Measurements from ENCODE around the gene ADA. TPM values are rescaled to one million over a fixed set of nuclear protein-coding genes. Genes with fewer than 3 reads are reported as not detected.
A peak's percentile ranks its signal among the peaks of the same experiment; 100 is the strongest.
"Not testable (repeated sequence)": the region's sequence is repeated elsewhere in the genome, so short reads cannot be mapped to it uniquely, and the experiment has no call there.

ADA gene
- total RNA-seq: 14.5 and 19.9 TPM in 2 replicates

GRCh38 chr20:44651684-44652423, at the start of gene ADA:
TSS of gene ADA (minus strand) at chr20:44651699. CDS start at chr20:44651607, 92 bp downstream.
- H3K4me3 ChIP-seq (ENCODE audit: low read depth, low read length): peak within 1 kb of the TSS; percentile 82
- peak; percentile 30 for DNase-seq (ENCODE audit: low read depth)
- TF ChIP-seq CTCF (conservative IDR thresholded peaks at IDR 0.05; ENCODE audit: low read depth, low read length): no peak

GRCh38 chr20:44700306-44700705, 48.8 kb upstream of the ADA start:
- no peak overlapping the region for H3K4me3 ChIP-seq (ENCODE audit: low read depth, low read length)
- no peak for TF ChIP-seq CTCF (conservative IDR thresholded peaks at IDR 0.05; ENCODE audit: low read depth, low read length)
- DNase-seq (ENCODE audit: low read depth): no peak

GRCh38 chr20:44698351-44698750, 46.9 kb upstream of the ADA start:
- no peak for DNase-seq (ENCODE audit: low read depth)
- TF ChIP-seq CTCF (conservative IDR thresholded peaks at IDR 0.05; ENCODE audit: low read depth, low read length): no peak
- H3K4me3 ChIP-seq (ENCODE audit: low read depth, low read length): no peak overlapping the region

- H3K4me3 ChIP-seq (ENCODE audit: low read depth, low read length); DNase-seq (ENCODE audit: low read depth): not testable (repeated sequence)
Observed at GRCh38 chr20:44697041-44697440, 45.5 kb upstream of the ADA start.

GRCh38 chr20:44696315-44696714, 44.8 kb upstream of the ADA start:
- no peak overlapping the region for H3K4me3 ChIP-seq (ENCODE audit: low read depth, low read length)
- DNase-seq (ENCODE audit: low read depth): no peak
- no peak for TF ChIP-seq CTCF (conservative IDR thresholded peaks at IDR 0.05; ENCODE audit: low read depth, low read length)

- DNase-seq (ENCODE audit: low read depth): no peak
- H3K4me3 ChIP-seq (ENCODE audit: low read depth, low read length): no peak overlapping the region
- no peak for TF ChIP-seq CTCF (conservative IDR thresholded peaks at IDR 0.05; ENCODE audit: low read depth, low read length)
Observed at GRCh38 chr20:44695674-44696300, 44.3 kb upstream of the ADA start.

- H3K4me3 ChIP-seq (ENCODE audit: low read depth, low read length): no peak overlapping the region
- no peak for DNase-seq (ENCODE audit: low read depth)
- no peak for TF ChIP-seq CTCF (conservative IDR thresholded peaks at IDR 0.05; ENCODE audit: low read depth, low read length)
Observed at GRCh38 chr20:44695295-44695673, 43.8 kb upstream of the ADA start.
